PC-9 (cell line): ENCODE data around the gene IQSEC1.

Experiments
- EZH2 ChIP-seq: fragments of 200-600 bp; sonication (generic); IDR thresholded peaks from 2 replicates; pipeline ENCODE4 v1.8.0; 2017; ENCODE audit warnings: antibody characterized with exemption, low read depth
- TF ChIP-seq, protein P1 (sequence below): fragments of 200-600 bp; sonication (generic); conservative IDR thresholded peaks from 2 replicates; pipeline ENCODE4 v1.6.1; 2017; ENCODE audit warnings: mixed run types, antibody characterized with exemption, mild to moderate bottlenecking, moderate library complexity

- no peak for TF ChIP-seq EZH2
- TF ChIP-seq, protein P1, sequence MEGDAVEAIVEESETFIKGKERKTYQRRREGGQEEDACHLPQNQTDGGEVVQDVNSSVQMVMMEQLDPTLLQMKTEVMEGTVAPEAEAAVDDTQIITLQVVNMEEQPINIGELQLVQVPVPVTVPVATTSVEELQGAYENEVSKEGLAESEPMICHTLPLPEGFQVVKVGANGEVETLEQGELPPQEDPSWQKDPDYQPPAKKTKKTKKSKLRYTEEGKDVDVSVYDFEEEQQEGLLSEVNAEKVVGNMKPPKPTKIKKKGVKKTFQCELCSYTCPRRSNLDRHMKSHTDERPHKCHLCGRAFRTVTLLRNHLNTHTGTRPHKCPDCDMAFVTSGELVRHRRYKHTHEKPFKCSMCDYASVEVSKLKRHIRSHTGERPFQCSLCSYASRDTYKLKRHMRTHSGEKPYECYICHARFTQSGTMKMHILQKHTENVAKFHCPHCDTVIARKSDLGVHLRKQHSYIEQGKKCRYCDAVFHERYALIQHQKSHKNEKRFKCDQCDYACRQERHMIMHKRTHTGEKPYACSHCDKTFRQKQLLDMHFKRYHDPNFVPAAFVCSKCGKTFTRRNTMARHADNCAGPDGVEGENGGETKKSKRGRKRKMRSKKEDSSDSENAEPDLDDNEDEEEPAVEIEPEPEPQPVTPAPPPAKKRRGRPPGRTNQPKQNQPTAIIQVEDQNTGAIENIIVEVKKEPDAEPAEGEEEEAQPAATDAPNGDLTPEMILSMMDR, result no peak
Measured at GRCh38 chr3:12975748-12976522, 97.3 kb downstream of the IQSEC1 start.
